Epithelial cell of proximal tubule (primary cell): ENCODE results near the gene SNCG. TPM values are rescaled to one million over a fixed set of nuclear protein-coding genes. Genes with fewer than 3 reads are reported as not detected.

Experiments
- DNase-seq: peaks from one replicate; pipeline ENCODE4 v3.0.0-alpha.2; 2011; ENCODE audit warnings: low read depth
- H3K4me3 ChIP-seq: 2 replicates; pipeline ENCODE4 v1.5.1; 2011; ENCODE audit warnings: low read depth, mild to moderate bottlenecking, low read length
- CTCF ChIP-seq: conservative IDR thresholded peaks from 2 replicates; pipeline ENCODE4 v1.5.1; 2012; ENCODE audit warnings: low read depth, mild to moderate bottlenecking, low read length
- total RNA-seq: library from RNA; depleted of rRNA; stranded (reverse); fragments of >200 nt; gene quantifications from 2 replicates; pipeline ENCODE4 v1.2.3, GENCODE V29; 2015

Gene SNCG
- total RNA-seq, 1 donor from 2014 or later: 30.0 TPM

- DNase-seq: no peak
- TF ChIP-seq CTCF: no peak
- no peak overlapping the region for H3K4me3 ChIP-seq
These were observed 4.4 kb upstream of the SNCG start for GRCh38 chr10:86953747-86954680.

- DNase-seq: no peak
- no peak for TF ChIP-seq CTCF
- H3K4me3 ChIP-seq: no peak overlapping the region
These were observed 3.5 kb upstream of the SNCG start for GRCh38 chr10:86954681-86955500.

DNA sequence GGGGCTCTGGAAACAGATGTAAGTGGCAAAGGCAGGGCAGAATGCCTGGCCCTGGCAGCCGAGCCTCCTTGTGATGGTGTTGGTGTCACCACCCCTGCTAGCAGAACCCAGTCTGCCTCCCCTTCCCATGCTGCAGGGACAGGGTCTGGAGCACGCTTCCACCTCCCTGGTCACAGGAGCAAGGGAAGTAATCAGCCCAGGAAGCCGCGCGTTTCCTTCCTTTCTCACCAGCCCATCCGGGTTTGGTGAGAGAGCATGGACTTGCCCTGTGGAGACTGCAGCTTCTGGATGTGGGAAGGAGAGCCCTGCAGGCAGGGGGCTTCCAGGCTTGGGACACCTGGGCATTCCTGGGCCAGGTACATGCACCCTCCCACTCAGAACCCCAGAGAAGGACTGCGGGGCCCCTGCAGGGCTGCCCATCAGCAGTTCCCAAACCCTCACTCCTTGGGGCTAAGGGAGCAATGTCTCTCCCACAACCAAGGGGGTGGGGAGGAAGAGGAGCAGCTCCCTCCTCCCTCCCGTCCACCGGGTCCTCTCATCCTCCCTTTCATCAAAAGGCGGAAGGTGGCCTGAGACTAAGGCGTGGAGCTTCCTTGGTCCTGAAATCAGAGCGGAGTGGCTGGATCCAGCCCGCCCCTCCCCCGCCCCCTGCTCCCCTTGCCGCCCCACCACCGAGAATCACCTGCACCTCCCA is 2.8 kb upstream of the SNCG start:
- no peak for DNase-seq
- TF ChIP-seq CTCF: no peak
- no peak overlapping the region for H3K4me3 ChIP-seq

GRCh38 chr10:86956195-86956847 is 2.1 kb upstream of the SNCG start:
- TF ChIP-seq CTCF: no peak
- H3K4me3 ChIP-seq: no peak overlapping the region
- no peak for DNase-seq

GRCh38 chr10:86956848-86957448 is 1.5 kb upstream of the SNCG start:
- no peak for DNase-seq
- TF ChIP-seq CTCF: no peak
- H3K4me3 ChIP-seq: no peak overlapping the region

DNA sequence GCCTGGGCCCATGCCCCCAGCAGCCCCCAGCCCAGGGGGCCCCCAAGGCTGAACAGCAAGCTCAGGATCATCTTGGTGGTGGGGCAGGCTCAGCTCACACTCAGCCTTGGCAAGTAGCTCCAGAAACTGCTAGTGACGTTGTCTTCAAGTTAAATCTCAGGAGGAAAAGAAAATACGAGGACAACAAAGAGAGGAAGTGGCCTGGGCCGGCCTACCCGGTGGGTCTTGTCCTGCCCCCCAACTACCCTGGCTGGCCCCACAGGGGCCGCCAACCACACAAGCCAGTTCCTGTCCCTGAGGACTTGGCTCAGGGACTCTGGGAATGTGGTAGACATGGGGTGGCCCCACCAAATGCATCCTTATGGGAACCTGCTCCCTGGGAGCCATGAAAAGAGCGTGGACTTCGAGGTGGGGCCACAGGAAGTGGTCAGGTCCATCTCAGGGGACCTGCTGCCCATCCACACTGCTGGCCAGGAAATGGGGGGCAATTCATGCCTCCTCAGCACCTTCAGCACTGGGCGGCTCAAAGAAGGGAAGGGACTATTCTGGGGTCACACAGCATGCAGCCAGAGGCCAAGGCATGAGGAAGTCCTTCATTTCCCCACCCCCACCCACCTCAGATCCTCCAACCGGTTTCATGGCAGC is 806 bp upstream of the SNCG start, which contains the start of gene MMRN2:
Gene MMRN2 (minus strand): TSS at position 145 of the 645 bp plus-strand sequence. CDS start 74 bp downstream, at position 71.
- TF ChIP-seq CTCF: no peak
- no peak within 1 kb of the TSS for H3K4me3 ChIP-seq
- DNase-seq: no peak
